Measurements from ENCODE around the gene GABRG1. TPM values are rescaled to one million over a fixed set of nuclear protein-coding genes. Genes with fewer than 3 reads are reported as not detected.

Gene GABRG1
- total and polyA plus RNA-seq, 2 of the 8 experiments (the other 6 are each of a cell fraction or from before 2014, with no cell fraction given), result 0.11 to 0.43 TPM

GRCh38 chr4:46131498-46132057 lies 7.7 kb upstream of the GABRG1 start:
- 92% methylated on average over 2 of the region's 2 CpGs; no CpG with 5 or more reads in 1 of the 2 experiments for WGBS, 2 experiments (ENCODE audit: extremely low coverage in 1 of 2, insufficient coverage in 1 of 2, insufficient read length in 1 of 2, insufficient replicate concordance in 2 of 2, low coverage in 1 of 2, low lambda C conversion rate in 2 of 2, missing lambda C conversion rate in 1 of 2)
- no peak overlapping the region for H2AFZ ChIP-seq (ENCODE audit: low read length)
- no peak overlapping the region for H2BK12ac ChIP-seq (ENCODE audit: low read depth, low read length)
- no peak overlapping the region for H3K4me3 ChIP-seq (ENCODE audit: extremely low read depth in 1 of 4, insufficient read depth in 2 of 4, low read depth in 3 of 4, low read length in 4 of 4)
- H4K91ac ChIP-seq (replicated peaks; ENCODE audit: insufficient read length, low read length), result no peak overlapping the region
- no peak overlapping the region for H2BK5ac ChIP-seq (ENCODE audit: low read depth, low read length)
- H3K56ac ChIP-seq (replicated peaks; ENCODE audit: insufficient read length, low read depth, low read length), result no peak overlapping the region
- ChIA-PET POLR2A (ENCODE audit: partially characterized antibody) (no interaction called here), CTCF (ENCODE audit: partially characterized antibody) (no interaction called here)
- no peak overlapping the region for H4K5ac ChIP-seq (ENCODE audit: insufficient read length, low read depth, low read length)
- no peaks in the 10 kb centered on the region for H3K79me2 ChIP-seq (ENCODE audit: control insufficient read depth in 1 of 2, insufficient read depth in 2 of 2, low read length in 2 of 2)
- H3K4ac ChIP-seq (replicated peaks; ENCODE audit: insufficient read length, low read depth, low read length), result no peak overlapping the region
- H4K20me1 ChIP-seq (replicated peaks in 1 of 2; ENCODE audit: control insufficient read depth in 1 of 2, insufficient read depth in 2 of 2, low read length in 2 of 2), result no peaks in the 10 kb centered on the region
- H2BK15ac ChIP-seq (ENCODE audit: low read length), result no peak overlapping the region
- no peak overlapping the region for H4K8ac ChIP-seq (ENCODE audit: extremely low read depth, insufficient read depth, low read length)
- H3K27me3 ChIP-seq (replicated peaks in 1 of 4; ENCODE audit: control insufficient read depth in 3 of 4, extremely low read depth in 1 of 4, insufficient read depth in 3 of 4, low read length in 3 of 4), result no peaks in the 10 kb centered on the region
- H2AK5ac ChIP-seq (ENCODE audit: low read depth, low read length), result no peak overlapping the region
- no peak overlapping the region for H3K18ac ChIP-seq (ENCODE audit: extremely low read depth, low read length)
- H3K27ac ChIP-seq (ENCODE audit: low read depth, low read length), result no peak overlapping the region
- FAIRE-seq, result no peak
- no peaks in the 10 kb centered on the region for H3K23me2 ChIP-seq (ENCODE audit: low read depth, low read length)
- no peaks in the 10 kb centered on the region for H3K4me1 ChIP-seq (replicated peaks in 1 of 4; ENCODE audit: control insufficient read depth in 3 of 4, insufficient read depth in 4 of 4, low read length in 3 of 4)
- no peak overlapping the region for H3K14ac ChIP-seq (ENCODE audit: insufficient read length)
- no peak overlapping the region for H3K9ac ChIP-seq (replicated peaks in 1 of 4; ENCODE audit: extremely low read depth in 1 of 4, low read depth in 3 of 4, low read length in 3 of 4)
- H2BK120ac ChIP-seq (replicated peaks; ENCODE audit: low read depth, low read length), result no peak overlapping the region
- no peaks in the 10 kb centered on the region for H3K9me3 ChIP-seq (ENCODE audit: insufficient read depth in 2 of 2, low read depth in 1 of 2, low read length in 1 of 2)
- no peak overlapping the region for H3K4me2 ChIP-seq (ENCODE audit: insufficient read depth in 1 of 2, low read depth in 2 of 2, low read length in 2 of 2)
- no peaks in the 10 kb centered on the region for H3K79me1 ChIP-seq (ENCODE audit: low read depth, low read length)
- no peak overlapping the region for H3K23ac ChIP-seq (ENCODE audit: insufficient read length)
- DNase-seq (ENCODE audit: low read depth in 1 of 2, low spot score in 2 of 2), result no peak
- no peaks in the 10 kb centered on the region for H3K36me3 ChIP-seq (ENCODE audit: control insufficient read depth in 2 of 4, insufficient read depth in 4 of 4, low read length in 3 of 4)
- no peak overlapping the region for H2BK20ac ChIP-seq (ENCODE audit: low read length)
- TF ChIP-seq TAF1 (IDR thresholded peaks at IDR 0.05; ENCODE audit: low read depth, low read length), result no peak
- no peak for TF ChIP-seq YY1 (IDR thresholded peaks at IDR 0.05; ENCODE audit: low read depth, low read length)
- TF ChIP-seq PHF8 (conservative IDR thresholded peaks at IDR 0.05; ENCODE audit: low read depth, low read length), result no peak
- TF ChIP-seq RBBP5 (IDR thresholded peaks at IDR 0.05; ENCODE audit: borderline replicate concordance, low read depth, low read length), result no peak
- TF ChIP-seq CTCF (IDR thresholded peaks at IDR 0.05; ENCODE audit: control extremely low read depth in 1 of 3, insufficient read depth in 1 of 3, low read depth in 1 of 3, low read length in 3 of 3), result no peak
- TF ChIP-seq ZNF274 (IDR thresholded peaks at IDR 0.05; ENCODE audit: borderline replicate concordance, extremely low read depth, low read length), result no peak
- no peak for TF ChIP-seq BACH1 (IDR thresholded peaks at IDR 0.05; ENCODE audit: low read length)
- no peak for TF ChIP-seq HDAC2 (IDR thresholded peaks at IDR 0.05; ENCODE audit: borderline replicate concordance in 1 of 2, low read depth in 2 of 2, low read length in 2 of 2)
- no peak for TF ChIP-seq POLR2AphosphoS5 (IDR thresholded peaks at IDR 0.05; ENCODE audit: low read depth, low read length)
- TF ChIP-seq RNF2 (IDR thresholded peaks at IDR 0.05; ENCODE audit: borderline replicate concordance, low read depth, low read length, missing control alignments, poor library complexity, severe bottlenecking), result no peak
- TF ChIP-seq FOSL1 (IDR thresholded peaks at IDR 0.05; ENCODE audit: insufficient read depth, low read depth, low read length), result no peak
